Right renal cortex interstitium (tissue), 3 donors: ENCODE data around the gene EXOC1L. TPM values are rescaled to one million over a fixed set of nuclear protein-coding genes. Genes with fewer than 3 reads are reported as not detected.

Source experiments
- DNase-seq, 3 donors: peaks; one replicate each; pipeline ENCODE4 v3.0.0-alpha.2; 2013; ENCODE audit warnings: low read depth in 3 of 3, low spot score in 2 of 3
- polyA plus RNA-seq, 3 donors: library from polyadenylated mRNA; unstranded; fragments of 120-200 nt; gene quantifications; one replicate each; pipeline ENCODE4 v1.2.1, GENCODE V29; 2013; ENCODE audit not compliant: insufficient read length in 3 of 3

Gene EXOC1L, protein sequence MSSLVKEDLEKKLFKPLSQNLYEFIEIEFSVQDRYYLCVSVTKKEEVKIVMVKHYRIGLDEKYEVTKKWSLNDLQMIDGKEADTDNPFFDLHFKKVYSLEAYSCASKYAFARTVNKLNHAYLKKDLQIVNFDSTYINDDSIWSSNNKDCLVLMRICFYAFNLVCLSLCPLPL
- polyA plus RNA-seq: not detected

DNA sequence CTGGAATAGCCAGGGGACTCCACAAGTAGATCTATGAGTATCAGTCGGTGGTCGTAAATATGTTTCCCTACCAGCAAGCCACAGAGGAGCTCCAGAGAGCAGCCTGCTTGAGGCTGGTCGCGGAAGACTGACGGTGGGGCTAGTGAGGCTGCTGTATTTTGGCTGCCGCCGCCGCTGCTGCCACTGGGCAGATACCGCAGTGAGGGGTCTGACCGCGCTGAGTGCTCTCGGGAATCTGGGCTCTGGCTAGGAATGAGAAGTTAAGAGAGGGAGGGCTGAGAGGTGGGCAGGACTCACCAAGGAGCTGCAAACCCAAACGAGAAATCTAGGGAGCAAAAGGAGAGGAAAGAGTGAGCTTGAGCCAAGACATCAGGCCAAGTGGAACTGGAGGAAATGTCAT is at the start of gene EXOC1L:
EXOC1L (plus strand) TSS at position 157 of the 400 bp plus-strand sequence; CDS start at position 394, 237 bp downstream.
- DNase-seq: no peak

DNA sequence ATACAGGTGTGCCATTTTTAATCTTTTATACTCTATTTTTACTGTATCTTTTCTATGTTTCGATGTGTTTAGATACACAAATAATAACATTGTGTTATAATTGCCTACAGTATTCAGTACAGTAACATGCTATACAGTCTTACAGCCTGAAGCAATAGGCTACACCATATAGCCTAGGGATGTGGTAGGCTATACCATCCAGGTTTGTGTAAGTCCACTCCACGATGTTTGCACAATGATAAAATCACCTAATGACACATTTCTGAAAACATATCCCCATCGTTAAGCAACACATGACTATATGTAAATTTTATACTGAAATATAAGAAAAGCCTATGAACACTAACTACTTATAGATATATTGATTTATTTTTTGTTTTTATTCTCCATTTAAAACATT is 48.9 kb upstream of the EXOC1L start:
- no peak for DNase-seq

DNA sequence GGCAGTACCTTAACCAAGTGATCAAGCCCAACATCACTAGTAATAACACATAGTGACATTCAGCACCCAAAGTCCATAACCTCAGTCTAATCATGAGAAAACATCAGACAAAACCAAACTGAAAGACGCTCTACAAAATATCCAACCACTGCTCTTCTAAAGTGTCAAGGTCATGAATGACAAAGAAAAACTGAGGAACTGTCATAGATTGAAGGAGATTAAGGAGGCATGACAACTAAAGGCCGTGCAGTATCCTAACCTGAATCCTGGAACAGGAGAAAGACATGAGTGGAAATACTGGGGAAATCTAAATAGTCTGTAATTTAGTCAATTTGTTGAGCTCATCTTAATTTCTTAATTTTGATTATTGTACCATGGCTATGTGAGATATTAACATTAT is 38.2 kb upstream of the EXOC1L start:
- DNase-seq: no peak

DNA sequence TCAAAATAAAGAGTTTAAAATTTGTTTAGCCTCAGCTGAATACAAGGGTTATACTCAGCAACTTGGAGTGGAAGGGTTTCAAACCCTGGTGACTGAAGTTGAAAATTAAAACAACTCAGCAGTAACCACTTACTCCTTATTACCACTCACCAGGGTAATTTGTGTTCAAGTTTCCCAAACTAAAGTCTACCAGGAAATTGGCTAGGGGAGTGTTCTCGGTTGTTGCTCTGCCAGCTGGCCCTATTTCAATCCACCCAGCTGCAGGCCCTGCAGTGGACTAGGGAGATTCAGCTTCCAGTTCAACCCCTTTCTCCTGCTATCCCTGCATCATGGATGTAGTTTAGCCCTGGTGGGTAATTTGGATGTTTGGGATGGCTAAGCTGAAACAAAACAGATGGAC is 37.8 kb upstream of the EXOC1L start:
- no peak for DNase-seq

DNA sequence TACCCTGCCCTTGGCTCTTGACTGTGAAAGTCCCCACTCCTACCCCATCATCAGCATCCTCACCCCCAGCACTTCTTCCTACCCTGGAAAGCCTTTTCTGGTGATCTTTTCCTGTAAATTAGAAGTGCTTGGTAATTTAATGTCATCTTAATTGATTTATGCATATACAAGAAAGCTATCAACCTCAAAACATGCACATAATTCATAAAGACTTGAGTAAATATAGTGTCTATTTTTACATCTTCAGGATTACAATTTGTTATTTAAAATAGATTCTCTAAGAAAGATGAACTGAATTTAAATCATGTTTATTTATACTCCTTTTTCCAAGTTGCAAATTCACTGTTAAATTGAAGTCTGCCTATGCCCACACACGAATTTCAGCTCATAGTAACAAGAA is 36.0 kb upstream of the EXOC1L start:
- DNase-seq: no peak

DNA sequence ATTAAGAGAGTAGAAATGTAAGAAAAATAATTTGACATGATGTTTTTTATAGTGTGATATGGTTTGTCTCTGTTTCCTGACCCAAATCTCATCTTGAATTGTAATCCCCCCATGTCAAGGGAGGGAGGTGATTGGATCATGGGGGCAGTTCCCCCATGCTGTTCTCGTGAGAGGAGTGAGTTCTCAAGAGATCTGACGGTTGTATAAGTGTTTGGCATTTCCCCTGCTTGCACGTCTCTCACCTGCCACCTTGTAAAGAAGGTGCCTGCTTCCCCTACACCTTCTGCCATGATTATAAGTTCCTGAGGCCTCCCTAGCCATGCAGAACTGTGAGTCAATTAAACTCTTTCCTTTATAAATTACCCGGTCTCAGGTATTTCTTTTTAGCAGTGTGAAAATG is 34.8 kb upstream of the EXOC1L start:
- DNase-seq: no peak

DNA sequence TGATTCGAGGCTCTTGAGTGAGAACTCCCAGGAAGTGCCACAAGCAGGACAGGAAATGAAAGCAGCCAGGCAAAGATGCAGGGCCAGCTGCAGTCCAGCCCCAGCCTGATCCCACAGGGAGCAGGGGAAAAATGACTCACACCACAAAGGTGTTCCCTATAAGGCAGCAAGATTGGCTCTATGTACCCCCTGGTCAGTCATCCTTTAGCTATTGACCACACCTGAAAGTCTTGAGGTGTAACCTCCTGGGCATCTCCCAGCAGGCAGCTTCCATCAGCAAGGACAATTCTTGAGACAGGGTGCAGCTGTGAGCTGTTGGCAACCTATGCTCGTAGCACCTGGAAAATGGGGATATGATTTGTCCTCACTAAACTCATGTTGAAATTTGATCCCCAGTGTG is 27.9 kb upstream of the EXOC1L start:
- no peak for DNase-seq

DNA sequence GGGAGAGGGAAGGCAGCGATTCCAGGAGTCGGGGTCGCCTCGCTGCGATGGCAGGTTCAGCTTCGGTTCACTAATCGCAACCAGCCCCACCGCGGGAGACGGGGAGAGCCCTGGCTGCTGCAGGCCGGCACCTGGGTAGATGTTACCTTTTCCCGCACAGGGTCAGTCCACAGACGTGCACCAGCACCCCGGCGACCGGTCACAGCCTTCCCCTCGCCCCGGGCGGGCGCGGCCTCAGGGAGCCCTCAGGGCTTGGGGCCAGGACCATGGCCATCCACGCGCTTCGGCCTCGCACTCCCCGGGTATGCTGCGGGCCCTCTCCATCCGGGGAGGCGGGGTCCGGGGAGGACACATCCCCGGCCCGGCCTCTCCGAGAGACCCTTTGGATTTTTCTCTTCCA is 26.1 kb upstream of the EXOC1L start:
- no peak for DNase-seq

DNA sequence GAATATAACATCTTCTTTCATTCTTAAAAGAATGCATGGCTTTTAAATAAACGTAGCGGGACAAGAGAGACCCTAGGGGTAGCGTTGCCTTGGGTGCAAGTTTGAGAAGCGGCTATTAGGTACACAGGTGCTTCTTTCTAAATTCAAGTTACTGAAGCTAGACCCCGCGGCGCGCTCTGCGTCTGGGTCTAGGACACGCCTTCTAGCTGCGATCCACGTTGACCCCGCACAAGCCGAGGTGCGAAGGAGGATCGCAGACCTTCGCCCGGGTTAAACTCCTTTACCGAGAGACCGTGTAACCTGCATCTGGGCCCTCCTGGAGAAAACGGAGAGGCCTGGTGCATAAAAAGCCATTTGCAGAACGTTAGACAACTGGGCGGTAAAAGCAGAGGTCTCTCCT is 25.5 kb upstream of the EXOC1L start:
- DNase-seq: no peak

DNA sequence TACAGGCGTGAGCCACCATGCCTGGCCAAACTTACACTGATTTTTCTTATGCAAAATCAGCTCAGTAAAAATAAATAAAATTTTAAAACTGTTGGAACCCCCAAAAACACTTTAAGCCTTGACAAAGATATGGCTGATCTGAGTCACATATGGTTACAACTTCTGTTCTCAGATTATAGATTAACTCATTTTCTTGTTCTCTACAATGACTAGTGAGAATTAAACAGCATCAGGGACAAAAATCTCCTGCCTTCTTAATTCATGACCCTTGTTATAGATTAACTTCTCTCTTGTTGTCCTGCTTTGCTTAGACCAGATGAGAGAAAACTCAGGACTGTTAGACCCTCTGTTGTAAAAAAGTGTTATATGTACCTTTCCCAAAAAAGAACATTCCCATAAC is 24.2 kb upstream of the EXOC1L start:
- no peak for DNase-seq

DNA sequence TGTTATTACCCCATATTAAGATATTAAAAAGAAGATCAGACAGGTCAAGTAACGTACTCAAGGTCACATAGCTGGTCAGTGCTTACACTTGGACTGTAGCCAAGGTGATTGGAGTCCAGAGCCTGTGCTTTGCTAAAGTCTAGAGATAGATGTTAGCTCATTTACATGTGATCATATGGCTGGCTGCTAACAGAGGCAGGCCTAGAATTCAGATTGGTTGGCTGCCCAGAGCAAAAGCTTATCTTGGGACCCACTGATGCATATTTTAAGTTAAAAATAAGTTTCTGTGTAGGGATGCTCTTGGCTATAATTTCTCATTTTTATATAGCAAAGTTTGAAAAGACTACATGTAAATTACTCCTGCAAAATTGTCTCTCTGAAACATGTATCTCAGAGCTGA is 18.1 kb upstream of the EXOC1L start:
- no peak for DNase-seq

DNA sequence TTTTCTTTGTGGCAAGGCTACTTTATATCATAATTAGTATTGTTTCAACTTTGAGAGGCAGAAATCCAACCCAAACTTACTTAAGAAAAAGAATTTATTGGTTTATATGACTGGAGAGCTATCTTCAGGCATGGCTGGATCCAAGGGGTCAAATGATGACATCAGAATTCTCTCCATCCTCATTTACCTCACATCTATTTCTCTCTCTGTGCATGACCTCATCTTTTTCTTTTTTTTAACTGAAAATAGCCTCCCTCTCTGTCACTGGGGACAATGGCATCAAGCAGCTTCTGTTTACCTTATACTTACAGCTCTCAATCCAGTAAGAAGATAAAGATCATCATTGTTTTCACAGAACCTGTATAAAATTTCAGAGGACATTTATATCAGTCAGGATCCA is 12.0 kb upstream of the EXOC1L start:
- no peak for DNase-seq

DNA sequence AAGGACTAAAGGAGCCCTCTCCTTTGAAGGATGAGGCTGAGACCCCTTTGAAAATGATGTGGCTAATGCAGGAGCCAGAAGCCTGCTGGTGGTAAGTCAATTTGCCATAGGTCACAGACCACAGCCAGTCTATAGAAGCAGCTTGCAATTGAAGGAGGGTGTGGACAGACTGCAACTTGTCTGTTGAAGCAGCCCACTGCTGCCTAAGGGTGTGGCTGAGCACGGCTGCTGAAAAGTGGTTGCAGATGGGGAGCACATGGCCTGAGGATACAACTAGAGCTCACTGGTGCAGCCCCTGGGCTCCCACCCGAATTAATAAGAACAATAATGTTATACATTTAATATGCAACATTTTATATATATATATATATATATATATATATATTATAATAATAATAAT is 11.4 kb upstream of the EXOC1L start:
- DNase-seq: no peak

DNA sequence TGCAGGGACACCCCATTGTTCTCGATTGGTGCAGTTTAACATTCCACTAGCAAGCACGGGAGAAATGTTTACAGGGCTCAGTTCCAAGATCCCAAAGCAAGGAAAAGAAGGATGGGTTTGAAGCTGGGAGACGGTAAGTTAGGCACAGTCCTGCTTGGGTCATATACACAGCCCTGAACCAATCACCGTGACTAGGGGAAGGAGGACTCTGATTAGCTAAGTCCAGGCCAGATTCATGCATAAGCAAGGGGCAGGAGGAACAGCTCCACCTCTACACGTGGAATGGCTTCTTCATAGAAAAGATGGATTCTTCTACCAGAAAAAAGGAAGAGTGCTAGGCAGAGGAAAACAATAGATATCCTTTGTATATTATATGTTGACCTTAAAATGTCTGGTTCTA is 11.0 kb upstream of the EXOC1L start:
- DNase-seq: no peak

DNA sequence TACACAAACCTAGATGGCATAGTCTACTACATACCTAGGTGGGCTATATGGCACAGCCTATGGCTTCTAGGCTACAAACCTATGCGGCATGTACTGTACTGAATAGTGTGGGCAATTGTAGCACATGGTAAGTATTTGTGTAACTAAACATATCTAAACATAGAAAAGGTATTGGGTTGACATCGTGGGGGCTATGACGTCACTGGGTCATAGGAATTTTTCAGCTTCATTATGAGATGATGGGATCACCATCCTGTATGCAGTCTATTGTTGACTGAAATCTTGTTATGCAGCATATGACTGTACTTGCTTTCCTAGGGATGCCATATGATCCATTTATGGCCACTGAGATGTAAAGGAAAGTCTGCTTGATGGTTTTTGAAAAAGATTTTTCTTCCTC is 1.9 kb upstream of the EXOC1L start:
- no peak for DNase-seq

DNA sequence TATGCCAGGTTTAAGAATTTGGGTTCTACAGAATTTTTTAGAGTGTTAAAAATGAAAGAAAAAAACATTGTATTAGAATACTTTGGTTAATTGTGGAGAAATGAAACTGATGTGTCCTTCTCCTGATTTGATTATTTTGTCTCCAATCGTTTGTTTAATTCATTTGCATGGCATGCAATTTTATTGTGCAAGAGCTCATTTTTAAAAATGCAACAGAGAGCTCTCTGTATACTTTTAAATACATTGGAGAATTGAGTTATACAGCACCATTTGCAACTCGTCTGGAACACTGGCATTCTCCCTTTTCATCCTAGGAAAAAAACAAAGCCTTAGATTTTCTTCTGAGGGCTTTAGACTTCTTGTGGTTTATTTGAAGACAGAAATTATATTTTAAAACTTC is 689 bp downstream of the EXOC1L start:
- DNase-seq: no peak

DNA sequence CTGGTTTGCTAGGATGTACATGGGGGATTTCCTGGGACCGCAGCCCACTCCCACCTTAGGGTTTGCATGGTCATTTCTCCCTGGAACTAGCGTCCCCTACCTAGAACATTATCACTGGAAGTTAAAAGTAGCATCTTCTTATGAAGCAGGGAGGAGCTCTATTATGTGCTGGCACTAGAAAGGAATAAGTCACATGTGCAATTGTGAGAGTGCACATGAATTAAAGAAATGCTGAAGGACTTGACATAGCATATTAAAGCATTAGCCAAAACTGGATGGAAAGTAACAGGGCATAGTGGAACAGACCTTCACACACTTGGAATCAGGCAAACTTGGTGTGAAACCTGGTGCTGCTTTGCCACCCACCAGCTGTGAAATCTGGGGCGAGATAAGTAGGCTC is 2.7 kb downstream of the EXOC1L start:
- no peak for DNase-seq

DNA sequence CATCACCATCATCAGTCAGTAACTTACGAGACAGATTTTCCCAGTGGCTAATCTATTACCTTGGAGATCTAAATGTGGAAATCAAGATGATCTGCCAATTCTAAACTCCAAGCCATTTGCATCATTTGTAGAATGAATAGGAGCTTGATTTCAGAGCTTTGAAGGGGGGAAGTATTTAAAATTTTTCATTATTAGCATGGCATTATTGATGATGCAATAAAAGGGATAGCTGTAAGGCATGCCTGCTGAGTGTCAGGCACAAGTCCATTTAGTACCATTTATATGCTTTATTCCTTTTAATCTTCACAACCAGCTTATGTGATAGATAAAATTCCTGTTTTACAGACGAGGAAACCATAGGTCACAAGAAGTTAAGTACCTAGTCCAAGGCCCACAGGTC is 5.3 kb downstream of the EXOC1L start:
- no peak for DNase-seq

DNA sequence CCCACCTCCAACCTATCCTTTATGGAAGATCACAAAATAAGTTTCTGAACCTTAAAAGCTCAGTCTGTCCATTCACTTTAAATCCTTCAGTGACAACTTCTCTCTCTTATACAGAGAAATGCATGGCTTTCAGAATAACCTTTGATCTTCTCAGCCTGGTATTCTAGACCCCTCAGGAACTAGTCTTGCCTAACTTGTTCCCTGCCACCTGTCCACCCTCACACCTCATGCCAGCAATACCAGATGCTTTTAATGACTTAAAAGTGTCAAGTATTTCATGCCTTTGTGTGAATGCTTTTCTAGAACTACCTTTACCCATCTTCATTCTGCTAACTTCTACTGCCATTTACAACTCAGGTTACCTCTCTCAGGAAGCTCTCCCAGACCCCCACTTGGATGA is 7.4 kb downstream of the EXOC1L start:
- no peak for DNase-seq

DNA sequence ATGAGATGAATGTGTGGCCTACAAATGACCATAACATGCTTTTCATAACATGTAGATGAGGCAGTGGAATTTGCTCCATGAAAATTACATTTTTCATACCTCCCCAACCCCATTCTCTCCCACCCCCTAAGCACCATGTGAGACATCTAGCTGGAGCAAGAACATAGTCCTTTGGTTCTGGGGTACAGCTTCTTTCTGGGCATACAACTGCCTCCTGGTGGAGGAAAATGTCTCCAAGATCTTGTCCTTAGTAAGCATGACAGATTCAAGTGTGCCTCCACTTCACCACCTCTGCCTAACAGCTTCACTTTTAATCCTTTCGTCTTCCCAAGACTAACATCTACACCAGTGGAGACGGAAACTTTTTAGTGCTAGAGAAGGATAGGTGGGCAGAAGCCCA is 8.0 kb downstream of the EXOC1L start:
- no peak for DNase-seq

DNA sequence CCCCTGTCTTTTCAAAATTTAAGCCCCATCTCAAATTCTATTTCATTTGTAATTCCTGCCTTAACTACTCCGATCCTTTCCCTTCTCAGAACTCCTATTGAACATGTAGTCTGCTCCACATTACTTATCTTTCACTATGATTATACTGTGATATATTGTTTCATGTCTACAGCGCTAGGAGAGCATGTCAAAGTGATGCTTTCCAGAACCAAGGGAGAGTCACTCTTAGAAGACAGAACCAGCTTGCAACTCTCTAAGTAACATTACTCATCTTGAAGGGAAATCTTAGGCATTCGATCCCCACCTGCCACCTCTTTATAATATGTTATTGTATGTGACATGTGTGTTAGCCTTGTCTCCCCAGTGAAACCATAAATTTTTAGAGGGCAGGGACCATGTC is 10.5 kb downstream of the EXOC1L start:
- no peak for DNase-seq

DNA sequence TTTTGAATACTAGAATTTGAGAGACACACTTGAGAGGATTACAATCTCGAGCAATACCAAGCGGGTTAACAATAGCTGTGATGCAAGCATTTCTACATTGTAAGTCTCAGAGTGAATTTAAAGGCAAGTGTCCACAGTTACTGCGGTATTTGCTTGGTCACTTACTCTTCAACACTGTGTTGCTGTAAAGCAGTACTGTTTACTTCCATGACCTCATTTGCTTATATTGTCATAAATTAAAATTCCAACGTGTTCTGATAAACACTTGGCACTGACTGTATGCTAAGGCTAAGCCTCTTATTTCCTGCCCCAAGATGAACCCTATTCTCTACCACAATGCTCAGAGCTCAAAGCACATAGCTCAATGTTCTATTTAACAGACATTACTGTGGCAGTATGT is 11.1 kb downstream of the EXOC1L start:
- no peak for DNase-seq

DNA sequence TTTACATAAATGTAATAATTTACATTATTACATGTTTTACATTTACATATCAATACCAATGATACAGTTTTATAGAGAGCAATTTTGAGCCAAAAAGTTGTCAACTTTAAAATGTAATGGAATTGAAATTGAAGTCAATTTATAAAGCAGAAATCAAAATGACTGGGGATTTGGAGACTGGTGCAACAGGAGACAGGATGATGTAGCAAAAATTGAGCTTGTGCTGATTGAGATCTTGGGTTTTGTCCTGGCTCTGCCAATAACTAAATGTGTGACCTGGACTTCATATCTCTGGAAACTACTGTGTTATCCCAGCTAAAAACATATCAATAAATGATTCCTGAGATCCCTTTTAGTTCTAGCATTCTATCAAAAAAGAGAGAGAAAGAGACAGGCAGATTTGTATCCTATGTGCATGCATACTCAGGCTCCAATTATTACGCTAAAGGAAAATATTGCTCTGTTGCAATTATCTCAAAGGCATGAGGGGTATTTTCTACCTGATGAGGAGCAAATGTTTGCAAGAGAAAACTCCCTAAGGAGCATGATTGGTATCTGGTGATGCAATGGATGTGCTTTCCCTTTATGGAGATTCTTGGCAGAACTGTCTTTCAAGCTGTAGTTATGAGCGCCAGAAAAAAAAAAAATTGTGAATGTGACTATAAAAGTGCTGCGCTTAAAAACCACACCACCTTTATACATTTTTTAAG is 14.7 kb downstream of the EXOC1L start:
- DNase-seq: no peak
